K562 (cell line): ENCODE results near the gene BNIP5. TPM values are rescaled to one million over a fixed set of nuclear protein-coding genes. Genes with fewer than 3 reads are reported as not detected.

Source experiments
- ARID2 ChIP-seq: fragments of 450-650 bp; IDR thresholded peaks from 2 replicates; pipeline ENCODE4 v1.6.1; 2017; ENCODE audit warnings: antibody characterized with exemption, mild to moderate bottlenecking
- ARID3A ChIP-seq: IDR thresholded peaks from 2 replicates; pipeline ENCODE4 v1.6.1; 2012; ENCODE audit warnings: low read depth, low read length, improper control_type of control experiment, borderline replicate concordance
- BCL6 ChIP-seq: fragments of 250-450 bp; sonication (Bioruptor Pico); IDR thresholded peaks from 2 replicates; pipeline ENCODE4 v1.4.0; 2020
- BRD9 ChIP-seq: fragments of 450-650 bp; IDR thresholded peaks from 2 replicates; pipeline ENCODE4 v1.6.1; 2018; ENCODE audit warnings: low read depth; ENCODE audit not compliant: partially characterized antibody
- C11orf30 ChIP-seq: fragments of 450-650 bp; IDR thresholded peaks from 2 replicates; pipeline ENCODE4 v1.6.1; 2016; ENCODE audit warnings: low read depth, mild to moderate bottlenecking
- CBFA2T3 ChIP-seq: fragments of 450-650 bp; IDR thresholded peaks from 2 replicates; pipeline ENCODE4 v1.6.1; 2017
- CTBP1 ChIP-seq: fragments of 450-650 bp; IDR thresholded peaks from 2 replicates; pipeline ENCODE4 v1.6.1; 2016; ENCODE audit warnings: borderline replicate concordance
- DACH1 ChIP-seq: fragments of 450-650 bp; IDR thresholded peaks from 2 replicates; pipeline ENCODE4 v1.6.1; 2018; ENCODE audit not compliant: partially characterized antibody
- DMBX1 ChIP-seq: fragments of 250-450 bp; sonication (Bioruptor Pico); IDR thresholded peaks from 2 replicates; pipeline ENCODE4 v1.8.0; 2022; ENCODE audit warnings: inconsistent platforms, mild to moderate bottlenecking, moderate library complexity, borderline replicate concordance
- ELF1 ChIP-seq: fragments of 200-800 bp; sonication (Bioruptor generic); IDR thresholded peaks from 2 replicates; pipeline ENCODE4 v1.6.1; 2016; ENCODE audit warnings: missing genetic modification characterization, missing compliant biosample characterization
- FOXP4 ChIP-seq: sonication (generic); formaldehyde crosslinking; IDR thresholded peaks from 2 replicates; pipeline ENCODE4 v1.8.0; 2022; ENCODE audit warnings: mild to moderate bottlenecking, missing genetic modification reagents, borderline replicate concordance
- LEF1 ChIP-seq: fragments of 450-650 bp; IDR thresholded peaks from 2 replicates; pipeline ENCODE4 v1.6.1; 2016; ENCODE audit warnings: mild to moderate bottlenecking
- MCM5 ChIP-seq: fragments of 450-650 bp; IDR thresholded peaks from 2 replicates; pipeline ENCODE4 v1.6.1; 2016; ENCODE audit warnings: low read depth
- POLR2A ChIP-seq: fragments of 450-650 bp; conservative IDR thresholded peaks from 2 replicates; pipeline ENCODE4 v1.6.1; 2016
- PPARD ChIP-seq: fragments of 250-450 bp; sonication (Bioruptor Pico); IDR thresholded peaks from 2 replicates; pipeline ENCODE4 v1.8.0; 2022; ENCODE audit warnings: inconsistent platforms, mild to moderate bottlenecking, moderate library complexity
- SFPQ ChIP-seq: fragments of 200-400 bp; formaldehyde crosslinking; IDR thresholded peaks from 2 replicates; pipeline ENCODE4 v1.6.1; 2017; ENCODE audit warnings: mild to moderate bottlenecking, low read depth, low read length, moderate library complexity
- SP1 ChIP-seq: sonication (generic); formaldehyde crosslinking; IDR thresholded peaks from 2 replicates; pipeline ENCODE4 v1.8.1; 2022; ENCODE audit warnings: mild to moderate bottlenecking, missing genetic modification reagents
- YBX1 ChIP-seq: fragments of 450-650 bp; IDR thresholded peaks from 2 replicates; pipeline ENCODE4 v1.7.1; 2016; ENCODE audit warnings: mild to moderate bottlenecking
- ZBTB12 ChIP-seq: fragments of 250-450 bp; sonication (Bioruptor Pico); IDR thresholded peaks from 2 replicates; pipeline ENCODE4 v1.4.0; 2020
- ZBTB5 ChIP-seq: fragments of 450-650 bp; IDR thresholded peaks from 2 replicates; pipeline ENCODE4 v1.6.1; 2017; ENCODE audit warnings: antibody characterized with exemption
- ZC3H8 ChIP-seq: fragments of 450-650 bp; IDR thresholded peaks from 2 replicates; pipeline ENCODE4 v1.6.1; 2017
- ZNF384 ChIP-seq: IDR thresholded peaks from 2 replicates; pipeline ENCODE4 v1.6.1; 2012; ENCODE audit warnings: low read depth, low read length, improper control_type of control experiment
- polyA plus RNA-seq, 8 experiments: library from polyadenylated mRNA; depleted of rRNA in 4 of 8; stranded (reverse) in 5 of 8; unstranded in 3 of 8; fragments of >200 nt; fragmentation: Nextera tagmentation in 2 of 8; fragmentation: Illumina TruSeq in 1 of 8; extraction: Ambion mirVana in 2 of 8; extraction: Trizol in 1 of 8; gene quantifications; 2 replicates each; pipeline versions ENCODE4 v1.2.1 to v1.2.3, GENCODE V29; 2011 to 2014; ENCODE audit warnings: inconsistent platforms in 1 of 8, missing spikeins in 1 of 8
- total RNA-seq, 7 experiments: library from RNA; depleted of rRNA in 6 of 7; stranded (reverse); fragments of >200 nt in 6 of 7; fragmentation: Illumina TruSeq in 2 of 7; extraction: Trizol in 2 of 7; gene quantifications; 2 replicates each; pipeline versions ENCODE4 v1.2.1 to v1.2.3, GENCODE V29; 2011 to 2021; ENCODE audit warnings: low replicate concordance in 1 of 7

Gene BNIP5
- total and polyA plus RNA-seq, 9 of the 15 experiments (the other 6 are each of a cell fraction or from before 2014, with no cell fraction given), result not detected

GRCh38 chr6:36360241-36361054 lies 23.8 kb upstream of the BNIP5 start (continued):
- no peak for TF ChIP-seq MCM5
- TF ChIP-seq CTBP1, result peak; percentile 40; the same call in 1 of the 2 replicates
- TF ChIP-seq BCL6 (CRISPR knock-in tag), result no peak
- no peak for TF ChIP-seq DMBX1
- no peak for TF ChIP-seq FOXP4 (CRISPR knock-in tag)
- TF ChIP-seq ARID3A, result no peak
- no peak for TF ChIP-seq C11orf30
- TF ChIP-seq ARID2, result no peak
- no peak for TF ChIP-seq SP1
- TF ChIP-seq CBFA2T3, result no peak
- no peak for TF ChIP-seq LEF1
- TF ChIP-seq BRD9, result no peak
- TF ChIP-seq ZBTB12 (CRISPR knock-in tag), result no peak
- no peak for TF ChIP-seq POLR2A
- no peak for TF ChIP-seq DACH1
- no peak for TF ChIP-seq ZBTB5
- no peak for TF ChIP-seq PPARD
- no peak for TF ChIP-seq YBX1
- TF ChIP-seq ELF1, result no peak
- 0 out of 2 replicates have a peak, but pooled peaks have one; percentile 15 for TF ChIP-seq ZNF384
- no peak for TF ChIP-seq ZC3H8
- TF ChIP-seq SFPQ, result no peak
